SK-N-SH (cell line): ENCODE measurements around the gene CYFIP2. TPM values are rescaled to one million over a fixed set of nuclear protein-coding genes. Genes with fewer than 3 reads are reported as not detected.

ENCODE experiments used
- CTCF ChIA-PET: fragments of 300-600, 350-600 bp; formaldehyde crosslinking; extraction: SDS; loops from one replicate; lab custom pipeline; 2021; lab: Yijun Ruan, JAX
- POLR2A ChIA-PET: fragments of 350-600 bp; sonication (Branson Sonifier 250); formaldehyde crosslinking; extraction: SDS; loops from one replicate; lab custom pipeline; 2020; ENCODE audit warnings: antibody characterized with exemption, inconsistent platforms; lab: Yijun Ruan, JAX
- DNase-seq: peaks from one replicate; pipeline ENCODE4 v3.0.0; 2012
- H2AFZ ChIP-seq: fragments of 200-600 bp; sonication (generic); 2 replicates; pipeline ENCODE4 v1.8.1; 2016; ENCODE audit warnings: antibody characterized with exemption, mild to moderate bottlenecking, low read depth
- H3F3A ChIP-seq: fragments of 200-600 bp; sonication (generic); replicated peaks from 2 replicates; pipeline ENCODE3; 2016; ENCODE audit warnings: antibody characterized with exemption, mild to moderate bottlenecking; ENCODE audit not compliant: insufficient read depth
- H3K27ac ChIP-seq, 2 experiments: fragments of 200-500 bp in 1 of 2; fragments of 200-600 bp in 1 of 2; sonication (Bioruptor generic) in 1 of 2; sonication (generic), shearing (Covaris generic) in 1 of 2; 2 replicates each; pipeline versions ENCODE4 v1.5.1 to v1.6.1; 2014 to 2016; ENCODE audit warnings: low read depth in 2 of 2, inconsistent platforms in 1 of 2, low read length in 1 of 2, mild to moderate bottlenecking in 1 of 2, mixed read lengths in 1 of 2
- H3K27me3 ChIP-seq: fragments of 200-600 bp; sonication (generic), shearing (Covaris generic); 2 replicates; pipeline ENCODE4 v1.6.1; 2016; ENCODE audit warnings: mixed run types; ENCODE audit not compliant: insufficient read depth
- H3K36me3 ChIP-seq, 2 experiments: fragments of 200-500 bp in 1 of 2; fragments of 200-600 bp in 1 of 2; sonication (Bioruptor generic) in 1 of 2; sonication (generic) in 1 of 2; replicated peaks in 1 of 2; 2 replicates each; pipeline versions ENCODE3 to v1.5.1; 2014 to 2016; ENCODE audit warnings: low read length in 1 of 2, mild to moderate bottlenecking in 1 of 2; ENCODE audit not compliant: insufficient read depth in 2 of 2, control insufficient read depth in 1 of 2
- H3K4me1 ChIP-seq, 2 experiments: fragments of 200-500 bp in 1 of 2; fragments of 200-600 bp in 1 of 2; sonication (Bioruptor generic) in 1 of 2; sonication (generic), shearing (Covaris generic) in 1 of 2; 2 replicates each; pipeline versions ENCODE4 v1.5.1 to v1.6.1; 2014 to 2016; ENCODE audit warnings: low read depth in 1 of 2, low read length in 1 of 2, mixed run types in 1 of 2; ENCODE audit not compliant: insufficient read depth in 2 of 2, control insufficient read depth in 1 of 2
- H3K4me2 ChIP-seq: fragments of 200-600 bp; sonication (generic), shearing (Covaris generic); 2 replicates; pipeline ENCODE4 v1.6.1; 2017; ENCODE audit warnings: mixed run types
- H3K4me3 ChIP-seq, 2 experiments: fragments of 200-500 bp in 1 of 2; fragments of 200-600 bp in 1 of 2; sonication (Bioruptor generic) in 1 of 2; sonication (generic), shearing (Covaris generic) in 1 of 2; 2 replicates each; pipeline versions ENCODE4 v1.5.1 to v1.8.1; 2014 to 2016; ENCODE audit warnings: low read depth in 2 of 2, inconsistent platforms in 1 of 2, low read length in 1 of 2, mild to moderate bottlenecking in 1 of 2, mixed read lengths in 1 of 2, moderate library complexity in 1 of 2
- H3K79me2 ChIP-seq: fragments of 200-600 bp; sonication (generic); 2 replicates; pipeline ENCODE4 v1.8.1; 2017; ENCODE audit warnings: mild to moderate bottlenecking; ENCODE audit not compliant: insufficient read depth
- H3K9ac ChIP-seq: fragments of 200-600 bp; sonication (generic); 2 replicates; pipeline ENCODE4 v1.6.1; 2017; ENCODE audit warnings: mixed run types
- H3K9me2 ChIP-seq: fragments of 200-600 bp; sonication (generic); 2 replicates; pipeline ENCODE4 v1.6.1; 2017; ENCODE audit warnings: mixed run types
- H3K9me3 ChIP-seq: fragments of 200-600 bp; sonication (generic); 2 replicates; pipeline ENCODE4 v1.6.1; 2017; ENCODE audit warnings: mixed run types, mild to moderate bottlenecking, moderate library complexity
- H4K20me1 ChIP-seq: fragments of 200-600 bp; sonication (generic); 2 replicates; pipeline ENCODE4 v1.6.1; 2017; ENCODE audit warnings: mild to moderate bottlenecking, mixed run types; ENCODE audit not compliant: insufficient read depth
- ELF1 ChIP-seq: IDR thresholded peaks from 2 replicates; pipeline ENCODE4 v1.4.0; 2012
- FOSL2 ChIP-seq: IDR thresholded peaks from 2 replicates; pipeline ENCODE4 v1.4.0; 2012; ENCODE audit warnings: low read depth, mild to moderate bottlenecking, moderate library complexity, borderline replicate concordance
- GATA2 ChIP-seq: sonication (generic); formaldehyde crosslinking; IDR thresholded peaks from 2 replicates; pipeline ENCODE4 v1.5.0; 2020; ENCODE audit warnings: mild to moderate bottlenecking, missing genetic modification reagents
- JUND ChIP-seq: IDR thresholded peaks from 2 replicates; pipeline ENCODE4 v1.4.0; 2012
- NRF1 ChIP-seq: IDR thresholded peaks from 2 replicates; pipeline ENCODE4 v1.6.1; 2012; ENCODE audit warnings: low read depth, mild to moderate bottlenecking, low read length
- RAD21 ChIP-seq: IDR thresholded peaks from 2 replicates; pipeline ENCODE4 v1.6.1; 2012; ENCODE audit warnings: mild to moderate bottlenecking, low read length
- REST ChIP-seq: IDR thresholded peaks from 2 replicates; pipeline ENCODE4 v1.6.1; 2012; ENCODE audit warnings: mild to moderate bottlenecking, low read depth, low read length, moderate library complexity
- SIN3A ChIP-seq: IDR thresholded peaks from 2 replicates; pipeline ENCODE4 v1.6.1; 2012; ENCODE audit warnings: low read depth, mild to moderate bottlenecking, low read length, moderate library complexity, borderline replicate concordance
- TEAD4 ChIP-seq: IDR thresholded peaks from 2 replicates; pipeline ENCODE4 v1.4.0; 2012; ENCODE audit warnings: mild to moderate bottlenecking, borderline replicate concordance; ENCODE audit not compliant: insufficient read depth
- WGBS: methylation state at CpG from one replicate; pipeline ENCODE4 v1.1.6; 2017; ENCODE audit warnings: low lambda C conversion rate; 5-methylcytosine and 5-hydroxymethylcytosine counted together
- polyA plus RNA-seq, 3 experiments: library from polyadenylated mRNA; depleted of rRNA; stranded (reverse); fragments of >200 nt; gene quantifications; 2 replicates each; pipeline ENCODE4 v1.2.3, GENCODE V29; 2012
- TF ChIP-seq, protein P1 (sequence below): IDR thresholded peaks from 2 replicates; pipeline ENCODE4 v1.4.0; 2012; ENCODE audit warnings: low read depth, borderline replicate concordance
- TF ChIP-seq, protein P2 (sequence below): fragments of 150-350 bp; IDR thresholded peaks from 2 replicates; pipeline ENCODE4 v1.6.1; 2016; ENCODE audit warnings: mild to moderate bottlenecking, low read depth, low read length
- TF ChIP-seq, protein P3 (sequence below): IDR thresholded peaks from 2 replicates; pipeline ENCODE4; 2012
- TF ChIP-seq, protein P4 (sequence below): IDR thresholded peaks from 2 replicates; pipeline ENCODE4 v1.4.0; 2012; ENCODE audit warnings: low read depth, borderline replicate concordance

Gene CYFIP2
- polyA plus RNA-seq, 1 of the 3 experiments (the other 2 are of a cell fraction), result 20.1 TPM

DNA sequence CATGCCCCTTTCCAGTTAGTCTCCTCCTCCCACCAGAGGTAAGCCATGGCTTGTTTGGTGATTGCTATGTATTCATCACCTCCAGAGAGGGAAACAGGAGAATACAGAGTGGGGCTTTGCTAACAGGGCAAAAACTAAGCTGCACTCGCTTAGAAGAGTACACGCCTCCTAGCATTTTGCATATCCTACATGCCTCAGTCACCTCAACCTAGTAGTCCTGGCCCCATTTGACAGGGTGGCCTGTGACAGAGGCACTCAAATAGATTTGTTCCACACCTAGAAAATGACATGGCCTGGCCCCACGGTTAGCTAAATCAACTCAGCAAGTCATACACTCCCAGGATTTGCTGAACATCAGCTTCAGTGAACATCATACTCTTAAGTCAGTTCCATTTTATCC, 90.7 kb downstream of the CYFIP2 start:
- TF ChIP-seq JUND (no peak), REST (no peak), TEAD4 (no peak), SIN3A (no peak), GATA2 (CRISPR knock-in tag) (no peak), RAD21 (no peak), ELF1 (no peak), FOSL2 (no peak), NRF1 (no peak)
- TF ChIP-seq, protein P1, sequence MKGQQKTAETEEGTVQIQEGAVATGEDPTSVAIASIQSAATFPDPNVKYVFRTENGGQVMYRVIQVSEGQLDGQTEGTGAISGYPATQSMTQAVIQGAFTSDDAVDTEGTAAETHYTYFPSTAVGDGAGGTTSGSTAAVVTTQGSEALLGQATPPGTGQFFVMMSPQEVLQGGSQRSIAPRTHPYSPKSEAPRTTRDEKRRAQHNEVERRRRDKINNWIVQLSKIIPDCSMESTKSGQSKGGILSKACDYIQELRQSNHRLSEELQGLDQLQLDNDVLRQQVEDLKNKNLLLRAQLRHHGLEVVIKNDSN, result no peak
- TF ChIP-seq, protein P2, sequence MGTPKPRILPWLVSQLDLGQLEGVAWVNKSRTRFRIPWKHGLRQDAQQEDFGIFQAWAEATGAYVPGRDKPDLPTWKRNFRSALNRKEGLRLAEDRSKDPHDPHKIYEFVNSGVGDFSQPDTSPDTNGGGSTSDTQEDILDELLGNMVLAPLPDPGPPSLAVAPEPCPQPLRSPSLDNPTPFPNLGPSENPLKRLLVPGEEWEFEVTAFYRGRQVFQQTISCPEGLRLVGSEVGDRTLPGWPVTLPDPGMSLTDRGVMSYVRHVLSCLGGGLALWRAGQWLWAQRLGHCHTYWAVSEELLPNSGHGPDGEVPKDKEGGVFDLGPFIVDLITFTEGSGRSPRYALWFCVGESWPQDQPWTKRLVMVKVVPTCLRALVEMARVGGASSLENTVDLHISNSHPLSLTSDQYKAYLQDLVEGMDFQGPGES, result no peak
- TF ChIP-seq, protein P3, sequence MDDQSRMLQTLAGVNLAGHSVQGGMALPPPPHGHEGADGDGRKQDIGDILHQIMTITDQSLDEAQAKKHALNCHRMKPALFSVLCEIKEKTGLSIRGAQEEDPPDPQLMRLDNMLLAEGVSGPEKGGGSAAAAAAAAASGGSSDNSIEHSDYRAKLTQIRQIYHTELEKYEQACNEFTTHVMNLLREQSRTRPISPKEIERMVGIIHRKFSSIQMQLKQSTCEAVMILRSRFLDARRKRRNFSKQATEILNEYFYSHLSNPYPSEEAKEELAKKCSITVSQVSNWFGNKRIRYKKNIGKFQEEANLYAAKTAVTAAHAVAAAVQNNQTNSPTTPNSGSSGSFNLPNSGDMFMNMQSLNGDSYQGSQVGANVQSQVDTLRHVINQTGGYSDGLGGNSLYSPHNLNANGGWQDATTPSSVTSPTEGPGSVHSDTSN, result no peak
- TF ChIP-seq, protein P4, sequence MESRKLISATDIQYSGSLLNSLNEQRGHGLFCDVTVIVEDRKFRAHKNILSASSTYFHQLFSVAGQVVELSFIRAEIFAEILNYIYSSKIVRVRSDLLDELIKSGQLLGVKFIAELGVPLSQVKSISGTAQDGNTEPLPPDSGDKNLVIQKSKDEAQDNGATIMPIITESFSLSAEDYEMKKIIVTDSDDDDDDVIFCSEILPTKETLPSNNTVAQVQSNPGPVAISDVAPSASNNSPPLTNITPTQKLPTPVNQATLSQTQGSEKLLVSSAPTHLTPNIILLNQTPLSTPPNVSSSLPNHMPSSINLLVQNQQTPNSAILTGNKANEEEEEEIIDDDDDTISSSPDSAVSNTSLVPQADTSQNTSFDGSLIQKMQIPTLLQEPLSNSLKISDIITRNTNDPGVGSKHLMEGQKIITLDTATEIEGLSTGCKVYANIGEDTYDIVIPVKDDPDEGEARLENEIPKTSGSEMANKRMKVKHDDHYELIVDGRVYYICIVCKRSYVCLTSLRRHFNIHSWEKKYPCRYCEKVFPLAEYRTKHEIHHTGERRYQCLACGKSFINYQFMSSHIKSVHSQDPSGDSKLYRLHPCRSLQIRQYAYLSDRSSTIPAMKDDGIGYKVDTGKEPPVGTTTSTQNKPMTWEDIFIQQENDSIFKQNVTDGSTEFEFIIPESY, result no peak
- TF ChIP-seq, all 33 proteins: peak for 0
- POLR2A ChIA-PET, result no interaction called here

More for the DNA sequence above, 90.7 kb downstream of the CYFIP2 start:
- Histone ChIP-seq H3F3A (no peaks in the 10 kb centered on the region), H3K4me1 (peaks cover 0 to 20% of the 10 kb centered on the region in 2 experiments; a peak in 2 of 4 replicates), H3K27ac (no peak overlapping the region), H3K36me3 (peaks cover 0 to 9% of the 10 kb centered on the region in 2 experiments), H3K4me3 (no peak overlapping the region), H4K20me1 (no peaks in the 10 kb centered on the region), H3K79me2 (no peaks in the 10 kb centered on the region), H3K9me2 (no peaks in the 10 kb centered on the region), H3K9ac (no peak overlapping the region), H3K4me2 (no peak overlapping the region), H2AFZ (no peak overlapping the region), H3K27me3 (no peaks in the 10 kb centered on the region), H3K9me3 (no peaks in the 10 kb centered on the region)
- no peak for DNase-seq
- 94% methylated on average over 3 of the region's 3 CpGs for WGBS
- CTCF ChIA-PET, result interaction anchor here (0.8 to 3.8 kb wide), 5 partner anchors 29 to 362 kb away, joined by 3 to 15 read pairs (median 4); no protein-coding TSS in a partner anchor
